Measurements from ENCODE around the gene GPM6B.

GPM6B gene

GRCh38 chrX:13798184-13798583 is 18.7 kb downstream of the GPM6B start:
- Mint-ChIP-seq H3K36me3 (ENCODE audit: low read depth) (no peaks in the 10 kb centered on the region), H3K9me3 (no peaks in the 10 kb centered on the region), H3K4me1 (ENCODE audit: low read depth) (no peaks in the 10 kb centered on the region), H3K27me3 (ENCODE audit: low read depth) (peaks cover 2% of the 10 kb centered on the region), H3K27ac (no peak overlapping the region), H3K4me3 (no peak overlapping the region)
- no peak for DNase-seq (ENCODE audit: low spot score)

GRCh38 chrX:13797512-13797911 is 19.4 kb downstream of the GPM6B start:
- H3K4me1 Mint-ChIP-seq (ENCODE audit: low read depth) = no peaks in the 10 kb centered on the region
- H3K4me3 Mint-ChIP-seq = no peak overlapping the region
- no peaks in the 10 kb centered on the region for H3K36me3 Mint-ChIP-seq (ENCODE audit: low read depth)
- H3K27ac Mint-ChIP-seq = no peak overlapping the region
- no peaks in the 10 kb centered on the region for H3K9me3 Mint-ChIP-seq
- H3K27me3 Mint-ChIP-seq (ENCODE audit: low read depth) = peaks cover 2% of the 10 kb centered on the region
- DNase-seq (ENCODE audit: low spot score) = no peak

- no peak overlapping the region for H3K4me3 Mint-ChIP-seq
- no peak for DNase-seq (ENCODE audit: low spot score)
- no peaks in the 10 kb centered on the region for H3K4me1 Mint-ChIP-seq (ENCODE audit: low read depth)
- H3K9me3 Mint-ChIP-seq = no peaks in the 10 kb centered on the region
- H3K27me3 Mint-ChIP-seq (ENCODE audit: low read depth) = peaks cover 2% of the 10 kb centered on the region
- H3K36me3 Mint-ChIP-seq (ENCODE audit: low read depth) = no peaks in the 10 kb centered on the region
- no peak overlapping the region for H3K27ac Mint-ChIP-seq
Observed at GRCh38 chrX:13794417-13794816, 22.5 kb downstream of the GPM6B start.

GRCh38 chrX:13793897-13794296 is 23.0 kb downstream of the GPM6B start:
- H3K36me3 Mint-ChIP-seq (ENCODE audit: low read depth) = no peaks in the 10 kb centered on the region
- DNase-seq (ENCODE audit: low spot score) = no peak
- peaks cover 2% of the 10 kb centered on the region for H3K27me3 Mint-ChIP-seq (ENCODE audit: low read depth)
- no peaks in the 10 kb centered on the region for H3K4me1 Mint-ChIP-seq (ENCODE audit: low read depth)
- no peaks in the 10 kb centered on the region for H3K9me3 Mint-ChIP-seq
- no peak overlapping the region for H3K4me3 Mint-ChIP-seq
- H3K27ac Mint-ChIP-seq = no peak overlapping the region

- Mint-ChIP-seq H3K36me3 (ENCODE audit: low read depth) (no peaks in the 10 kb centered on the region), H3K27me3 (ENCODE audit: low read depth) (no peaks in the 10 kb centered on the region), H3K4me1 (ENCODE audit: low read depth) (no peaks in the 10 kb centered on the region), H3K9me3 (no peaks in the 10 kb centered on the region), H3K4me3 (no peak overlapping the region), H3K27ac (no peak overlapping the region)
- no peak for DNase-seq (ENCODE audit: low spot score)
Observed at GRCh38 chrX:13791559-13791958, 25.3 kb downstream of the GPM6B start.

GRCh38 chrX:13791145-13791544 is 25.7 kb downstream of the GPM6B start:
- Mint-ChIP-seq H3K9me3 (no peaks in the 10 kb centered on the region), H3K4me3 (no peak overlapping the region), H3K4me1 (ENCODE audit: low read depth) (no peaks in the 10 kb centered on the region)

GRCh38 chrX:13790206-13791131 is 26.4 kb downstream of the GPM6B start:
- Mint-ChIP-seq H3K9me3 (no peaks in the 10 kb centered on the region), H3K36me3 (ENCODE audit: low read depth) (no peaks in the 10 kb centered on the region), H3K27ac (no peak overlapping the region), H3K4me1 (ENCODE audit: low read depth) (no peaks in the 10 kb centered on the region), H3K4me3 (no peak overlapping the region), H3K27me3 (ENCODE audit: low read depth) (no peaks in the 10 kb centered on the region)
- no peak for DNase-seq (ENCODE audit: low spot score)

More at GRCh38 chrX:13791145-13791544, 25.7 kb downstream of the GPM6B start:
- Mint-ChIP-seq H3K27me3 (ENCODE audit: low read depth) (no peaks in the 10 kb centered on the region), H3K27ac (no peak overlapping the region), H3K36me3 (ENCODE audit: low read depth) (no peaks in the 10 kb centered on the region)
- DNase-seq (ENCODE audit: low spot score) = no peak

GRCh38 chrX:13786048-13786447 is 30.8 kb downstream of the GPM6B start:
- DNase-seq (ENCODE audit: low spot score) = no peak
- Mint-ChIP-seq H3K4me3 (no peak overlapping the region), H3K27me3 (ENCODE audit: low read depth) (no peaks in the 10 kb centered on the region), H3K9me3 (no peaks in the 10 kb centered on the region), H3K4me1 (ENCODE audit: low read depth) (no peaks in the 10 kb centered on the region), H3K27ac (no peak overlapping the region), H3K36me3 (ENCODE audit: low read depth) (no peaks in the 10 kb centered on the region)

GRCh38 chrX:13780868-13781427 is 35.9 kb downstream of the GPM6B start:
- Mint-ChIP-seq H3K36me3 (ENCODE audit: low read depth) (peaks cover under 1% of the 10 kb centered on the region), H3K27me3 (ENCODE audit: low read depth) (no peaks in the 10 kb centered on the region), H3K4me3 (no peak overlapping the region), H3K9me3 (no peaks in the 10 kb centered on the region), H3K27ac (no peak overlapping the region), H3K4me1 (ENCODE audit: low read depth) (no peaks in the 10 kb centered on the region)
- DNase-seq (ENCODE audit: low spot score) = no peak

GRCh38 chrX:13778916-13779315 is 38.0 kb downstream of the GPM6B start:
- Mint-ChIP-seq H3K4me1 (ENCODE audit: low read depth) (no peaks in the 10 kb centered on the region), H3K9me3 (no peaks in the 10 kb centered on the region), H3K27ac (no peak overlapping the region), H3K27me3 (ENCODE audit: low read depth) (no peaks in the 10 kb centered on the region), H3K4me3 (no peak overlapping the region), H3K36me3 (ENCODE audit: low read depth) (peaks cover 11% of the 10 kb centered on the region)
- no peak for DNase-seq (ENCODE audit: low spot score)

- no peak for DNase-seq (ENCODE audit: low spot score)
- no peaks in the 10 kb centered on the region for H3K9me3 Mint-ChIP-seq
- no peaks in the 10 kb centered on the region for H3K4me1 Mint-ChIP-seq (ENCODE audit: low read depth)
- peaks cover 19% of the 10 kb centered on the region for H3K36me3 Mint-ChIP-seq (ENCODE audit: low read depth)
- H3K27me3 Mint-ChIP-seq (ENCODE audit: low read depth) = no peaks in the 10 kb centered on the region
- no peak overlapping the region for H3K4me3 Mint-ChIP-seq
- H3K27ac Mint-ChIP-seq = no peak overlapping the region
Observed at GRCh38 chrX:13776387-13776786, 40.5 kb downstream of the GPM6B start.

- Mint-ChIP-seq H3K4me1 (ENCODE audit: low read depth) (no peaks in the 10 kb centered on the region), H3K4me3 (no peak overlapping the region), H3K27ac (no peak overlapping the region), H3K27me3 (ENCODE audit: low read depth) (no peaks in the 10 kb centered on the region), H3K9me3 (no peaks in the 10 kb centered on the region), H3K36me3 (ENCODE audit: low read depth) (peaks cover 19% of the 10 kb centered on the region)
- no peak for DNase-seq (ENCODE audit: low spot score)
Observed at GRCh38 chrX:13775837-13776236, 41.1 kb downstream of the GPM6B start.

- Mint-ChIP-seq H3K4me3 (no peak overlapping the region), H3K27me3 (ENCODE audit: low read depth) (no peaks in the 10 kb centered on the region), H3K27ac (no peak overlapping the region), H3K9me3 (no peaks in the 10 kb centered on the region), H3K36me3 (ENCODE audit: low read depth) (peaks cover 23% of the 10 kb centered on the region), H3K4me1 (ENCODE audit: low read depth) (peaks cover 3% of the 10 kb centered on the region)
- DNase-seq (ENCODE audit: low spot score) = no peak
Observed at GRCh38 chrX:13774696-13775095, 42.2 kb downstream of the GPM6B start.

GRCh38 chrX:13770013-13770535 is 46.8 kb downstream of the GPM6B start:
- no peaks in the 10 kb centered on the region for H3K9me3 Mint-ChIP-seq
- DNase-seq (ENCODE audit: low spot score) = no peak
- H3K4me1 Mint-ChIP-seq (ENCODE audit: low read depth) = peaks cover 3% of the 10 kb centered on the region
- H3K27me3 Mint-ChIP-seq (ENCODE audit: low read depth) = no peaks in the 10 kb centered on the region
- peaks cover 47% of the 10 kb centered on the region for H3K36me3 Mint-ChIP-seq (ENCODE audit: low read depth)
- no peak overlapping the region for H3K4me3 Mint-ChIP-seq
- no peak overlapping the region for H3K27ac Mint-ChIP-seq

Measured in T-helper 2 cell treated with Interferon-gamma antibody and Interleukin-4, amounts not matched to agents 5 μg/mL and 100 μg/mL, for 36 hours (primary cell).